Measurements from ENCODE around the gene ADAMTS20. TPM values are rescaled to one million over a fixed set of nuclear protein-coding genes. Genes with fewer than 3 reads are reported as not detected.

ADAMTS20 gene
- total RNA-seq, 3 donors from 2014 or later = not detected

DNA sequence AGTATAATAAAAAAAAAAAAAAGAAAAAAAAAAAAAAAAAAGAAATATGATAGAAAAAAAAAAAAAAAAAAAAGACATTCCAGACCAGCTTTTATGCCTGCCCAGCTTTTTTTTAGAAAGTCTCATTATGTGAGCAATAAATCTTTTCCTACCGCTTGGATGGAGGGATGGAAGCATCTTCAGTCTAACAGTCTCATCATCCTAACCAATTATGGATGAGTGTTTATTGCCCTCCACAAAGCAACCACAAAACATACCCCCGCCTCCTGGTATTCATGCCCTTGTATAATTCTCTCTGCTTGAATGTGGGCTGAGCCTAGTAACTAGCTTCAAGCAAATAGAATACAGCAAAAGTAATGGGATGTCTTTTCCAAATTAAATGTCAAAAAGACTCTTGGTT is 33.7 kb upstream of the ADAMTS20 start:
- no peaks in the 10 kb centered on the region for H3K27me3 ChIP-seq
- no peak for TF ChIP-seq POLR2A (IDR thresholded peaks at IDR 0.05)
- no peak for TF ChIP-seq POLR2AphosphoS5 (IDR thresholded peaks at IDR 0.05)
- TF ChIP-seq, protein P1, sequence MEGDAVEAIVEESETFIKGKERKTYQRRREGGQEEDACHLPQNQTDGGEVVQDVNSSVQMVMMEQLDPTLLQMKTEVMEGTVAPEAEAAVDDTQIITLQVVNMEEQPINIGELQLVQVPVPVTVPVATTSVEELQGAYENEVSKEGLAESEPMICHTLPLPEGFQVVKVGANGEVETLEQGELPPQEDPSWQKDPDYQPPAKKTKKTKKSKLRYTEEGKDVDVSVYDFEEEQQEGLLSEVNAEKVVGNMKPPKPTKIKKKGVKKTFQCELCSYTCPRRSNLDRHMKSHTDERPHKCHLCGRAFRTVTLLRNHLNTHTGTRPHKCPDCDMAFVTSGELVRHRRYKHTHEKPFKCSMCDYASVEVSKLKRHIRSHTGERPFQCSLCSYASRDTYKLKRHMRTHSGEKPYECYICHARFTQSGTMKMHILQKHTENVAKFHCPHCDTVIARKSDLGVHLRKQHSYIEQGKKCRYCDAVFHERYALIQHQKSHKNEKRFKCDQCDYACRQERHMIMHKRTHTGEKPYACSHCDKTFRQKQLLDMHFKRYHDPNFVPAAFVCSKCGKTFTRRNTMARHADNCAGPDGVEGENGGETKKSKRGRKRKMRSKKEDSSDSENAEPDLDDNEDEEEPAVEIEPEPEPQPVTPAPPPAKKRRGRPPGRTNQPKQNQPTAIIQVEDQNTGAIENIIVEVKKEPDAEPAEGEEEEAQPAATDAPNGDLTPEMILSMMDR (IDR thresholded peaks at IDR 0.05) = no peak
- H3K27ac ChIP-seq = no peak overlapping the region
- no peak for DNase-seq (ENCODE audit: low spot score in 2 of 2)
- H3K36me3 ChIP-seq = no peaks in the 10 kb centered on the region
- intact Hi-C loops (cut with DNase I; ENCODE audit: low total_unique reads) = no loop called here
- H3K9me3 ChIP-seq = no peaks in the 10 kb centered on the region
- H3K4me1 ChIP-seq = no peaks in the 10 kb centered on the region
- H3K4me3 ChIP-seq = no peak overlapping the region

DNA sequence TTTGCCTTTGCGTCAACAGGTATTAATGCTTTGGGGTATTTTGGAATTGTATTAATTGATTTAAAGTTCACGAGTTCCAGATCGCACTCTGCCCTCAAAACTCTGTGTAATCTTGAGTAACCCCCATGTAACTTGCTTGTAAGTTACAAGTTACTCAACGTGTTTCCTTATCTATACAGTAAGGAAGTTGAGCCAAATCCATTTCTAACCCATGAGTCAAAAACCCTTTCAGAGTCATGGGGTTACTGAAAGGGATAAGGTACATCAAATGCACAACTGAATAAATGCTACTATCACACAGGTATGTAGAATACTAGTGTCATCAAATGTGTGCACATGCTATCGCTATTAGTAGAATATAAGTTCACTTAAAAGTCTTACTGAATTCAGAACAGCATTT is 28.6 kb upstream of the ADAMTS20 start:
- Histone ChIP-seq H3K4me3 (no peak overlapping the region), H3K36me3 (no peaks in the 10 kb centered on the region), H3K27ac (no peak overlapping the region), H3K4me1 (no peaks in the 10 kb centered on the region), H3K9me3 (no peaks in the 10 kb centered on the region), H3K27me3 (no peaks in the 10 kb centered on the region)
- intact Hi-C loops (cut with DNase I; ENCODE audit: low total_unique reads) = no loop called here
- no peak for DNase-seq (ENCODE audit: low spot score in 2 of 2)
- TF ChIP-seq, protein P1 (IDR thresholded peaks at IDR 0.05) = no peak
- TF ChIP-seq POLR2A (IDR thresholded peaks at IDR 0.05) = no peak
- TF ChIP-seq POLR2AphosphoS5 (IDR thresholded peaks at IDR 0.05) = no peak

DNA sequence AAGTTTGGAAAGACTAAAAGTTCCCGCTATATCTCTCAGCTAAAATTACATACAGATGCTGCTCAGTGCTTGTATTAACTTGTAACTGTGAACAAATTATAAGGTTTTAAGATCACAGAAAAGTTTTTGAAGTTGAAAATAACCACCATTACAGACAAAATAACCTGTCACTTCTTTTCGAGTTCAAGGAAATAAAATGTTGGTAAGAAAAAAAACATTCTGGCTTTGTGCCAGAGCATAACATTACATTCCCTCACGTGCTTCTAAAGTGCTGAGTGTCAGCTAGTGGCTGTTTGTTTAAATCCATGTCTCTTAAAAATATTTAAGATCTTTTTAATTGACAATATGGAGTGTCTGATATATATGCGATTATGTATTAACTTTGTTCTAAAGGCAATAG is 27.2 kb upstream of the ADAMTS20 start:
- TF ChIP-seq POLR2AphosphoS5 (IDR thresholded peaks at IDR 0.05) (no peak), POLR2A (IDR thresholded peaks at IDR 0.05) (no peak)
- TF ChIP-seq, protein P1 (IDR thresholded peaks at IDR 0.05) = no peak
- Histone ChIP-seq H3K27me3 (no peaks in the 10 kb centered on the region), H3K4me1 (no peaks in the 10 kb centered on the region), H3K4me3 (no peak overlapping the region), H3K27ac (no peak overlapping the region), H3K9me3 (no peaks in the 10 kb centered on the region), H3K36me3 (no peaks in the 10 kb centered on the region)
- DNase-seq (ENCODE audit: low spot score in 2 of 2) = no peak
- intact Hi-C loops (cut with DNase I; ENCODE audit: low total_unique reads) = loop anchor here (10.0 kb wide), 1 partner anchor 354 kb away; no protein-coding TSS in a partner anchor

DNA sequence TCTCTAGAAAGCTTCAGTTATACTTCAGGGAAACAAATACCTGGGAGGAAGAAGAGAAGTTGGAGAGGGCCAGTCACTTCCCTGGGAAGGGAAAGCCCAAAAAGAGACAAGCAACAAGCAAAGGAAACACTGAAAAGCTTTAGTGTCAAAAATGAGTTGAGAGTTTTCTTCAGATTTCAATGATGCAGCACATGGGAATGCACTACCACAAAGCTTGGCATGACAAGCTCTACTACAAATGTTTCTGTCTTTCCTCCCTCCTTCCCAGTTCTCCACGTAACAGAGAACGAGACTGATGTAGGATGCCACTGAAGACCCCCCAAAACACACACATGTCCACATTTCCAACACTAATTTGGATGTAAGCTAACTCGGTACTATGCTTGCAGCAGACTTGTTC is 26.8 kb upstream of the ADAMTS20 start:
- Histone ChIP-seq H3K27ac (no peak overlapping the region), H3K4me1 (no peaks in the 10 kb centered on the region), H3K27me3 (no peaks in the 10 kb centered on the region), H3K4me3 (no peak overlapping the region), H3K9me3 (no peaks in the 10 kb centered on the region), H3K36me3 (no peaks in the 10 kb centered on the region)
- no peak for DNase-seq (ENCODE audit: low spot score in 2 of 2)
- intact Hi-C loops (cut with DNase I; ENCODE audit: low total_unique reads) = loop anchor here (10.0 kb wide), 1 partner anchor 354 kb away; no protein-coding TSS in a partner anchor
- TF ChIP-seq, protein P1 (IDR thresholded peaks at IDR 0.05) = no peak
- TF ChIP-seq POLR2A (IDR thresholded peaks at IDR 0.05) (no peak), POLR2AphosphoS5 (IDR thresholded peaks at IDR 0.05) (no peak)

DNA sequence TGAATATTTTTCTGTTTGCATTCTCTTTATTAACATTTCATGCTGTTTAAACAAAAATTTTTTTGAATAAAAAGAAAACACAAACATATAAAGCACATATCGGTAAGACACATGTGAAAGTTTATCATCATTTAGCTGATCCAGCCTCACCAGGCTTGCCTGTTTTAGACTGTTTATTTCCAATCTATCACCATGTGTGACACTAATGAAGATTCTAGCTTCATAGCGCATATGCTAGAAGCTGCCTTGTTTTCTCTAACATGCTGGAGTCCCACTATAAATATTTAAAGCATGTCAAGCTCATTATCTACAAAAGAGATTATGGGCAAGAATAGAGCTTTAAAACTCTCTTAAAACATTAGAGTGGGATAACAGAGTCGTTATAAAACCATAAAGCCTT is 25.4 kb upstream of the ADAMTS20 start:
- Histone ChIP-seq H3K27me3 (no peaks in the 10 kb centered on the region), H3K4me3 (no peak overlapping the region), H3K36me3 (no peaks in the 10 kb centered on the region), H3K27ac (no peak overlapping the region), H3K9me3 (no peaks in the 10 kb centered on the region), H3K4me1 (no peaks in the 10 kb centered on the region)
- DNase-seq (ENCODE audit: low spot score in 2 of 2) = no peak
- TF ChIP-seq, protein P1 (IDR thresholded peaks at IDR 0.05) = no peak
- TF ChIP-seq POLR2A (IDR thresholded peaks at IDR 0.05) (no peak), POLR2AphosphoS5 (IDR thresholded peaks at IDR 0.05) (no peak)
- intact Hi-C loops (cut with DNase I; ENCODE audit: low total_unique reads) = loop anchor here (10.0 kb wide), 1 partner anchor 353 kb away; no protein-coding TSS in a partner anchor

Data from breast epithelium (tissue), 4 donors.